Activated naive CD8-positive, alpha-beta T cell (primary cell): ENCODE data around the gene FANK1.
A peak's percentile ranks its signal among the peaks of the same experiment; 100 is the strongest.
"Not testable (repeated sequence)": the region's sequence is repeated elsewhere in the genome, so short reads cannot be mapped to it uniquely, and the experiment has no call there.

Experiments used
- H3K27ac Mint-ChIP-seq: one replicate; pipeline ENCODE4 v1.8.0; 2021; ENCODE audit warnings: mixed read lengths
- H3K27me3 Mint-ChIP-seq: one replicate; pipeline ENCODE4 v1.8.0; 2021; ENCODE audit warnings: mixed read lengths
- H3K36me3 Mint-ChIP-seq: one replicate; pipeline ENCODE4 v1.8.0; 2021; ENCODE audit warnings: mixed read lengths
- H3K4me1 Mint-ChIP-seq: one replicate; pipeline ENCODE4 v1.8.0; 2021; ENCODE audit warnings: low read depth, mixed read lengths
- H3K4me3 Mint-ChIP-seq: one replicate; pipeline ENCODE4 v1.8.0; 2021; ENCODE audit warnings: mild to moderate bottlenecking, mixed read lengths
- H3K9me3 Mint-ChIP-seq: one replicate; pipeline ENCODE4 v1.8.0; 2021; ENCODE audit warnings: low read depth, mixed read lengths

FANK1 gene

GRCh38 chr10:125878957-125879835 lies 17.2 kb upstream of the FANK1 start:
- Mint-ChIP-seq H3K4me1 (no peaks in the 10 kb centered on the region), H3K27me3 (no peaks in the 10 kb centered on the region), H3K27ac (no peak overlapping the region), H3K9me3 (peaks cover 3% of the 10 kb centered on the region), H3K36me3 (peaks cover 32% of the 10 kb centered on the region), H3K4me3 (no peak overlapping the region)

- Mint-ChIP-seq H3K27me3 (no peaks in the 10 kb centered on the region), H3K27ac (no peak overlapping the region), H3K36me3 (peaks cover 25% of the 10 kb centered on the region), H3K4me3 (no peak overlapping the region), H3K9me3 (no peaks in the 10 kb centered on the region), H3K4me1 (no peaks in the 10 kb centered on the region)
These were observed 15.6 kb upstream of the FANK1 start for GRCh38 chr10:125880719-125881118.

- Mint-ChIP-seq H3K27ac (no peak within 1 kb of the TSS), H3K4me1 (no peaks in the 10 kb centered on the region), H3K36me3 (peaks cover 22% of the 10 kb centered on the region), H3K4me3 (no peak within 1 kb of the TSS), H3K9me3 (no peaks in the 10 kb centered on the region), H3K27me3 (no peaks in the 10 kb centered on the region)
These were observed 15.2 kb upstream of the FANK1 start, which contains the start of gene DHX32 for GRCh38 chr10:125881192-125881591. TSS of gene DHX32 (minus strand) at chr10:125881292. CDS start at chr10:125880824, 468 bp downstream.

GRCh38 chr10:125882596-125882995 lies 13.8 kb upstream of the FANK1 start:
- Mint-ChIP-seq H3K27ac (no peak overlapping the region), H3K27me3 (no peaks in the 10 kb centered on the region), H3K4me1 (no peaks in the 10 kb centered on the region), H3K9me3 (no peaks in the 10 kb centered on the region), H3K4me3 (no peak overlapping the region), H3K36me3 (peaks cover 16% of the 10 kb centered on the region)

GRCh38 chr10:125883211-125883610 lies 13.2 kb upstream of the FANK1 start:
- Mint-ChIP-seq H3K4me3 (no peak overlapping the region), H3K27ac (no peak overlapping the region), H3K36me3 (peaks cover 12% of the 10 kb centered on the region), H3K27me3 (no peaks in the 10 kb centered on the region), H3K4me1 (no peaks in the 10 kb centered on the region), H3K9me3 (no peaks in the 10 kb centered on the region)

GRCh38 chr10:125886914-125887512 lies 9.4 kb upstream of the FANK1 start:
- Mint-ChIP-seq H3K4me3 (no peak overlapping the region), H3K27ac (no peak overlapping the region), H3K9me3 (no peaks in the 10 kb centered on the region), H3K27me3 (no peaks in the 10 kb centered on the region), H3K36me3 (peaks cover 8% of the 10 kb centered on the region), H3K4me1 (no peaks in the 10 kb centered on the region)

GRCh38 chr10:125889441-125889840 lies 6.9 kb upstream of the FANK1 start:
- not testable (repeated sequence) for H3K4me1 Mint-ChIP-seq, H3K27me3 Mint-ChIP-seq, H3K9me3 Mint-ChIP-seq, H3K27ac Mint-ChIP-seq, H3K4me3 Mint-ChIP-seq, H3K36me3 Mint-ChIP-seq

GRCh38 chr10:125892402-125892801 lies 4.0 kb upstream of the FANK1 start:
- H3K4me1 Mint-ChIP-seq: peaks cover 18% of the 10 kb centered on the region
- H3K36me3 Mint-ChIP-seq, H3K9me3 Mint-ChIP-seq, H3K27ac Mint-ChIP-seq, H3K27me3 Mint-ChIP-seq, H3K4me3 Mint-ChIP-seq: not testable (repeated sequence)

- not testable (repeated sequence) for H3K9me3 Mint-ChIP-seq, H3K36me3 Mint-ChIP-seq, H3K27ac Mint-ChIP-seq, H3K27me3 Mint-ChIP-seq
- peak overlapping the region; percentile 1 for H3K4me3 Mint-ChIP-seq
- H3K4me1 Mint-ChIP-seq: peaks cover 18% of the 10 kb centered on the region
These were observed 2.2 kb upstream of the FANK1 start for GRCh38 chr10:125894176-125894575.

- peak overlapping the region; percentile 82 for H3K27ac Mint-ChIP-seq
- not testable (repeated sequence) for H3K27me3 Mint-ChIP-seq, H3K9me3 Mint-ChIP-seq, H3K36me3 Mint-ChIP-seq
- H3K4me1 Mint-ChIP-seq: peaks cover 18% of the 10 kb centered on the region
- peak overlapping the region; percentile 96 for H3K4me3 Mint-ChIP-seq
These were observed 955 bp upstream of the FANK1 start for GRCh38 chr10:125895130-125896087.

- not testable (repeated sequence) for H3K27me3 Mint-ChIP-seq, H3K36me3 Mint-ChIP-seq, H3K9me3 Mint-ChIP-seq
- H3K27ac Mint-ChIP-seq: peak overlapping the region; percentile 19
- H3K4me3 Mint-ChIP-seq: peak overlapping the region; percentile 90
- H3K4me1 Mint-ChIP-seq: peaks cover 18% of the 10 kb centered on the region
These were observed 953 bp downstream of the FANK1 start for GRCh38 chr10:125897317-125897716.

- H3K27me3 Mint-ChIP-seq, H3K27ac Mint-ChIP-seq, H3K36me3 Mint-ChIP-seq, H3K4me3 Mint-ChIP-seq, H3K9me3 Mint-ChIP-seq, H3K4me1 Mint-ChIP-seq: not testable (repeated sequence)
These were observed 4.6 kb downstream of the FANK1 start for GRCh38 chr10:125900963-125901362.

- not testable (repeated sequence) for H3K36me3 Mint-ChIP-seq, H3K4me1 Mint-ChIP-seq, H3K27ac Mint-ChIP-seq, H3K4me3 Mint-ChIP-seq, H3K9me3 Mint-ChIP-seq, H3K27me3 Mint-ChIP-seq
These were observed 6.8 kb downstream of the FANK1 start for GRCh38 chr10:125903135-125903640.

GRCh38 chr10:125905069-125905994 lies 9.0 kb downstream of the FANK1 start:
- H3K27ac Mint-ChIP-seq, H3K36me3 Mint-ChIP-seq, H3K4me1 Mint-ChIP-seq, H3K9me3 Mint-ChIP-seq, H3K27me3 Mint-ChIP-seq, H3K4me3 Mint-ChIP-seq: not testable (repeated sequence)
